Measurements from ENCODE around the gene VPS35. TPM values are rescaled to one million over a fixed set of nuclear protein-coding genes. Genes with fewer than 3 reads are reported as not detected.

The VPS35 gene
- total RNA-seq: 10 to 100 TPM; 48.1 to 96.2 (median 56.1) TPM

GRCh38 chr16:46688654-46689364, at the start of gene VPS35:
Gene VPS35, minus strand, starts transcription at chr16:46689178. Its CDS starts 45 bp downstream, at chr16:46689133.
- DNase-seq: peak; percentile 100
- Histone ChIP-seq H3K27me3 (no peaks in the 10 kb centered on the region), H3K27ac (peak within 1 kb of the TSS; percentile 91 to 95 (median 93)), H3K4me1 (peaks cover 4 to 35% (median 20%) of the 10 kb centered on the region in 4 donors), H3K9me3 (no peaks in the 10 kb centered on the region), H3K36me3 (no peaks in the 10 kb centered on the region), H3K4me3 (peak within 1 kb of the TSS; percentile 63 to 94 (median 83))
- TF ChIP-seq CTCF (IDR thresholded peaks at IDR 0.05) (peak in 1 of 6 experiments; percentile 29), POLR2A (IDR thresholded peaks at IDR 0.05) (peak; percentile 74 to 78)

GRCh38 chr16:46737621-46738214, 48.7 kb upstream of the VPS35 start:
- Histone ChIP-seq H3K4me3 (no peak overlapping the region), H3K27me3 (no peaks in the 10 kb centered on the region), H3K27ac (no peak overlapping the region), H3K36me3 (no peaks in the 10 kb centered on the region), H3K9me3 (no peaks in the 10 kb centered on the region), H3K4me1 (no peaks in the 10 kb centered on the region)
- no peak for DNase-seq
- TF ChIP-seq POLR2A (IDR thresholded peaks at IDR 0.05) (no peak), CTCF (IDR thresholded peaks at IDR 0.05) (no peak)

- Histone ChIP-seq H3K27me3 (no peaks in the 10 kb centered on the region), H3K9me3 (no peaks in the 10 kb centered on the region), H3K27ac (no peak overlapping the region), H3K4me3 (no peak overlapping the region), H3K36me3 (no peaks in the 10 kb centered on the region), H3K4me1 (no peaks in the 10 kb centered on the region)
- TF ChIP-seq CTCF (IDR thresholded peaks at IDR 0.05): no peak
- TF ChIP-seq POLR2A (IDR thresholded peaks at IDR 0.05): no peak
- no peak for DNase-seq
Measured at GRCh38 chr16:46736695-46737094, 47.7 kb upstream of the VPS35 start.

GRCh38 chr16:46733319-46733830, 44.4 kb upstream of the VPS35 start:
- H3K27ac ChIP-seq: no peak overlapping the region
- H3K9me3 ChIP-seq: no peaks in the 10 kb centered on the region
- no peaks in the 10 kb centered on the region for H3K36me3 ChIP-seq
- H3K4me1 ChIP-seq: no peaks in the 10 kb centered on the region
- H3K4me3 ChIP-seq: no peak overlapping the region
- TF ChIP-seq POLR2A (IDR thresholded peaks at IDR 0.05): no peak
- TF ChIP-seq CTCF (IDR thresholded peaks at IDR 0.05): no peak
- no peaks in the 10 kb centered on the region for H3K27me3 ChIP-seq
- no peak for DNase-seq

GRCh38 chr16:46732561-46732960, 43.6 kb upstream of the VPS35 start:
- Histone ChIP-seq H3K27ac (no peak overlapping the region), H3K27me3 (no peaks in the 10 kb centered on the region), H3K4me3 (no peak overlapping the region), H3K4me1 (no peaks in the 10 kb centered on the region), H3K9me3 (no peaks in the 10 kb centered on the region), H3K36me3 (no peaks in the 10 kb centered on the region)
- no peak for TF ChIP-seq POLR2A (IDR thresholded peaks at IDR 0.05)
- TF ChIP-seq CTCF (IDR thresholded peaks at IDR 0.05): no peak
- DNase-seq: no peak
